ENCODE results near the gene SAPCD1.
A peak's percentile ranks its signal among the peaks of the same experiment; 100 is the strongest.

Gene SAPCD1

DNA sequence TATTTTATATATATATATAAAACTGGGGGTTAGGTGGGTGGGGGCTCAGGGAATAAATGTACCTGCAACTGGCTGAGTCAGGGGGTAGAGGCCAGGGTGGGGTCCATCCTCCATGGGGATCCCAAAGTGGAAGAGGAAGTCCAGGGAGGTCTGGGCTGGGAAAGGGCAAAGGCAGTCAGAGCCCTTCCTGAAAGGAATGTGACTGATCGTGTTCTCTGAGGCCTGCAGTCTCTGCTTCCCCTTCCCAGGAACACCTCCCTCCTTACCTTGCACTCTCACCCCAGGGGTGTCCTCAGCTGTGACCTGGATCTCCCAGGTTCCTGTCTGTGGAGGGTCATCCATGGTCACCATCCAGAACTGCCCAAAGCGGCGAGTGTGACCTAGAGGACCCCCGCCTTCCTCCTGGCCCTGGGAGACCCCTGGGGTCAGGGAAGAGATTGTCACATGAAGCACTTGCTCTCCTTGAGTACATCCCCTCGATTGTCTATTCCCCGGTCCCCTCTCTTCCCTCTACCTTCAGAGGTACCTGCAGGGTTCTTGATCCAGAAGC, 4.7 kb downstream of the SAPCD1 start:
- H3K36me3 Mint-ChIP-seq (ENCODE audit: insufficient read depth): peaks cover 9% of the 10 kb centered on the region
- DNase-seq (ENCODE audit: low spot score in 2 of 2) (no peak), ATAC-seq (replicated peaks; ENCODE audit: extremely low read depth, poor library complexity, severe bottlenecking) (no peak)
- H3K27ac Mint-ChIP-seq (ENCODE audit: low read depth): no peak overlapping the region
- H3K4me1 Mint-ChIP-seq: peaks cover 18% of the 10 kb centered on the region
- no peaks in the 10 kb centered on the region for H3K27me3 Mint-ChIP-seq
- no peaks in the 10 kb centered on the region for H3K9me3 Mint-ChIP-seq
- H3K4me3 Mint-ChIP-seq: no peak overlapping the region

DNA sequence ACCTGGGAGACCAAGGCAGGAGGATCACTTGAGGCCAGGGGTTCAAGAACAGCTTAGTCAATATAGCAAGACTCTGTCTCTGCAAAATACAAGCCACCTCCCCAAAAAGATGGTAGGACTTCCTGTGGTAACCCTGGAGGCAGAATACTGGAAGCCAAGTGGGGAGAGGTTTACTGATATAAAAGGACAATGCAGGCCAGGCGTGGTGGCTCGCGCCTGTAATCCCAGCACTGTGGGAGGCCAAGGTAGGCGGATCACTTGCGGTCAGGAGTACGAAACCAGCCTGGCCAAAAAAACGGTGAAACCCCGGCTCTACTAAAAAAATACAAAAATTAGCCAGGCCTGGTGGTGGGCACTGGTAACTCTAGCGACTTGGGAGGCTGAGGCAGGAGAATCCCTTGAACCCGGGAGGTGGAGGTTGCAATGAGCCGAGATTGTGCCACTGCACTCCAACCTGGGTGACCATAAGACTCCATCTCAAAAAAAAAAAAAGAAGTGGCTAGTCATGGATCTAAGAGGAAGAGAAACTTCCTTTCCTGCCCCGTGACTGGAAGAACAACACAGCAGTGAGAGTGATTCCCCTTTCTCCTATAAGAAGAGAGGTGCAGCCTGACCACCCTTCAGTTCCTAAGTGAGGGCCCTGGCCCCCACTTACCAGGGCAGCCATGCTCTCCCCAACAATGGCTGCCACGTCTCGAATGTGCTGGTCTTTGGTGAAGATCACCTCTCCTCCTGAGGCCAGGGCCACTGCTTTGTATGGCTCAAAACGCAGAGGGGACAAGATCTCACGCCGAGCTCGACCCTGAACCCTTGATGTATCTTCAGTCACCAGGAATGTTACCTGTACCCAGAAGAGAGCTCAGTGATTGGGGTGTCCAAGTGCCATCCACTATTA, 6.2 kb downstream of the SAPCD1 start:
- DNase-seq (ENCODE audit: low spot score in 2 of 2) (no peak), ATAC-seq (replicated peaks; ENCODE audit: extremely low read depth, poor library complexity, severe bottlenecking) (no peak)
- Mint-ChIP-seq H3K4me1 (peaks cover 28% of the 10 kb centered on the region), H3K9me3 (no peaks in the 10 kb centered on the region), H3K36me3 (ENCODE audit: insufficient read depth) (peaks cover 7% of the 10 kb centered on the region), H3K4me3 (no peak overlapping the region), H3K27ac (ENCODE audit: low read depth) (no peak overlapping the region), H3K27me3 (no peaks in the 10 kb centered on the region)

DNA sequence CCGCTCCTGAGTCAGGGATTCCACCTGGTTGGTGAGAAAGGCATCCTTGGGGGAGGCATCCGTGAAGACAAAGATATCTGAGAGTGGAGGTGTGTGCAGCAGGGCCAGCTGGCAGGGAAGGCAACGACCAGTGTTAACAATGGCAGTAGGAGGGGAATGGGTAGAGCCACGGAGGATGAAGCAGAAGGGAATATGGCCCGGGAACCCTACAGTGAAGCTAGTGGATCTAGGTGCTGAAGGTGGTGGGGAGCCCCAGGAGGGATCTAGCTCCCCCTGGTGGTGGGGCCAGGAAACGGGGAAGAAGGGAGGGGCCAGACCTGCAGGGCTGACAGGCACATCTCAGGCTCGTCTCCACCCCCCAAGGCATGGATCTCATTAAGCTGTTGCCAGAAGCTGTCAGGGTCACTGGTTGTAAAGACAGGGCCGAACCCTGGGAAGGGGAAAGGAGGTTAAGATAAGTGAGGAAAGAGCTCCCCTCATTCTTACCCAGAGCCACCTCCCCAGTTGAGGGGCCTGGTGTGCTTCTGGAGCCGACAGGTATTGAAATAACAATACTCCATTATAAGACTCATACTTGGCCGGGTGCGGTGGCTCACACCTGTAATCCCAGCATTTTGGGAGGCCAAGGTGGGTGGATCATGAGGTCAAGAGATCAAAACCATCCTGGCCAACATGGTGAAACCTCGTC, 7.4 kb downstream of the SAPCD1 start:
- Mint-ChIP-seq H3K4me3 (no peak overlapping the region), H3K4me1 (peaks cover 28% of the 10 kb centered on the region), H3K27ac (ENCODE audit: low read depth) (peak overlapping the region; percentile 52), H3K27me3 (no peaks in the 10 kb centered on the region), H3K9me3 (no peaks in the 10 kb centered on the region), H3K36me3 (ENCODE audit: insufficient read depth) (peaks cover 5% of the 10 kb centered on the region)
- DNase-seq (ENCODE audit: low spot score in 2 of 2) (peak; percentile 75 to 77), ATAC-seq (replicated peaks; ENCODE audit: extremely low read depth, poor library complexity, severe bottlenecking) (peak; percentile 70)

DNA sequence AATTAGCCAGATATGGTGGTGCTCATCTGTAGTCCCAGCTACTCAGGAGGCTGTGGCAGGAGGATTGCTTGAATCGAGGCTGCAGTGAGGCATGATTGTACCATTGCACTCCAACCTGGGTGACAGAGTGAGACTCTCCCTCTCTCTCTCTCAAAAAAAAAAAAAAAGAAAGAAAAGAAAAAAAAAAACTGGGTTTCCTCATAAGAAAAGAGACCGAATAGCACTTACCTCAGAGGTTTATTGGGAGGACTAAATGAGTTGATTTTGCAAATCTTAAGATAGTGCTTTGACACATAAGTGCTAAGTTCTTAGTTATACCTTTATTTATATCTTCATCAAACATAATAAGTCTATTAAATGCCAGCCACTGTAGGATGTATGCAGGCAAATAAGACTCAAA, 8.4 kb downstream of the SAPCD1 start:
- Mint-ChIP-seq H3K27me3 (no peaks in the 10 kb centered on the region), H3K9me3 (no peaks in the 10 kb centered on the region), H3K4me3 (peak overlapping the region; percentile 7), H3K36me3 (ENCODE audit: insufficient read depth) (peaks cover 2% of the 10 kb centered on the region), H3K4me1 (peaks cover 29% of the 10 kb centered on the region), H3K27ac (ENCODE audit: low read depth) (no peak overlapping the region)
- DNase-seq (ENCODE audit: low spot score in 2 of 2) (no peak), ATAC-seq (replicated peaks; ENCODE audit: extremely low read depth, poor library complexity, severe bottlenecking) (no peak)

DNA sequence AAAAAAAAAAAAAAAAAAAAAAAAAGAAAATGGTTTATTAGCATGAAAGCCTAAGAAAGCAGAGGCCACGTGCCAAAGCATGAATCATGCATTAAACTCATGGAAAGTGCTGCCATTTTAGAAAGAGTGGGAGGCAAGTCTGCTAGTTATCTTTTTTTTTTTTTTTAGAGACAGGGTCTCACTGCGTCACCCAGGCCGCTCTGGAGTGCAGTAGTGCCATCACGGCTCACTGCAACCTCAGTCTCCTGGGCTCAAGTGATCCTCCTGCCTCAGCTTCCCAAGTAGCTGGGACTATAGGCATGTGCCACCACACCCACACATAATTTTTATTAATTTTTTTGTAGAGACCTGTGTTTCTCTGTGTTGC, 9.5 kb downstream of the SAPCD1 start:
- Mint-ChIP-seq H3K27me3 (no peaks in the 10 kb centered on the region), H3K27ac (ENCODE audit: low read depth) (no peak overlapping the region), H3K36me3 (ENCODE audit: insufficient read depth) (peaks cover 2% of the 10 kb centered on the region), H3K4me1 (peaks cover 39% of the 10 kb centered on the region), H3K9me3 (no peaks in the 10 kb centered on the region), H3K4me3 (peak overlapping the region; percentile 49)
- ATAC-seq (replicated peaks; ENCODE audit: extremely low read depth, poor library complexity, severe bottlenecking) (no peak), DNase-seq (ENCODE audit: low spot score in 2 of 2) (no peak)

DNA sequence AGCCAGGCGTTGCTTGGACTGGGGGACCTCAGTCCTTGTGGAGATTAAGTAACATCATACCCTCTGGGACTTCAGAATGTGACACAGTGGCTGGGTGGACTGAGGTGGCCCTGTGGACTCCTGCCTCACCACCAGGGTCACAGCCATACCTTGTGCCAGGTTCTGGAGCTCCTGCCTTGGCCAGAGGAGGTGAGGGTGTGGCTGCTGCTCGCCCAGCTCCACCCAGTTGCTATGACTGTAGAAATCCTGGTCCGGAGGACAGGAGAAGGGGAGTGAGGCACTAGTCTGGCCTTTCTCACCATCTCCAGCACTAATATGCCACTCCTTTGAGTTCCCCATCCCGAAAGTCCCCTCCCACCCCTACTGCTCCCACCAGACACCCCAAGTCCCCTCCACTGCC, 12.7 kb downstream of the SAPCD1 start:
- peaks cover 41% of the 10 kb centered on the region for H3K4me1 Mint-ChIP-seq

DNA sequence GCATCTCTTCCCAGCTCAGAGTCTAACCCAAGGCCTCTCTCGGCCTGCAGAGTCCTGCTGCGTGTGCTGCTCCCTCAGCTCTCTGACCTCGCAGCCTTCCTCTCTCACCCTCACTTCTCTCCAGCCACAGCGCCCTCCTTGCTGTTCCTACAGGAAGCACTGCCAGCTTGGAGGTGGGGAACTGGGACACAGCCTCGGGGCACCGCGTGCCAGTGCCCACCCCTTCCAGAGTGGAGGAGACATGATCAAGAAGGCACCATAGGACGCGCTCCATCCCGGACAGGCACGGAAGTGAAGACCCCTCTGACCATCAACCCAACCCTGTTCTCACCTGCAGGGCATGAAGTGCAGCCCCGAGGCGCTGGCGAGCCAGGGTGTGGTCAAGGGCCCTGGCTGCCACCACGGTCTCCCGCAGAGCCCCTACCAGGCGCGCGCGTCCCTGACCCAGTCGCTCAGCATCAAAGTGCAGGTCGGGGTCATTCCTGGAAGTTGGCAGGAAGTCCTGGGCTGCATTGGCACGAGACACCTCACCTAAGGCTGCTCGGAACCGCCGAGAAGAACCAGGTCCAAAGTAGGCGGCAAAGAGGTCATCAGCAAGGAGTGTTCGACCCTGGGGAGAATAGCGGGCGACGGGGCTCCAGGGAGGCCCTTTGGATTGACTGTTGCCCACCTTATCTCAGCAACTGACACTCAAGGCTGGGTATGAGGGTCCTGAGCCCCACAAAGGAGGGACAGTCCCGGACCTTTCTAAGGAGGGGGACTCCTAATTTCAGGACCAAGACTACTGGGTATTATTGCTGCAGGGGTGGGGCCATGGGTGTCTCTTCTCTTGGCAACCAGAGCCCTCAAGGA, 13.4 kb downstream of the SAPCD1 start:
- Mint-ChIP-seq H3K4me3 (peak overlapping the region; percentile 63), H3K27me3 (no peaks in the 10 kb centered on the region), H3K9me3 (no peaks in the 10 kb centered on the region), H3K36me3 (ENCODE audit: insufficient read depth) (peaks cover 6% of the 10 kb centered on the region), H3K27ac (ENCODE audit: low read depth) (peak overlapping the region; percentile 78), H3K4me1 (peaks cover 41% of the 10 kb centered on the region)
- ATAC-seq (replicated peaks; ENCODE audit: extremely low read depth, poor library complexity, severe bottlenecking): no peak
- DNase-seq (ENCODE audit: low spot score in 2 of 2): no peak

More for the DNA sequence above, 12.7 kb downstream of the SAPCD1 start:
- peak overlapping the region; percentile 11 for H3K4me3 Mint-ChIP-seq
- no peak overlapping the region for H3K27ac Mint-ChIP-seq (ENCODE audit: low read depth)
- no peaks in the 10 kb centered on the region for H3K27me3 Mint-ChIP-seq
- peaks cover 6% of the 10 kb centered on the region for H3K36me3 Mint-ChIP-seq (ENCODE audit: insufficient read depth)
- DNase-seq (ENCODE audit: low spot score in 2 of 2): no peak
- no peaks in the 10 kb centered on the region for H3K9me3 Mint-ChIP-seq
- ATAC-seq (replicated peaks; ENCODE audit: extremely low read depth, poor library complexity, severe bottlenecking): no peak

DNA sequence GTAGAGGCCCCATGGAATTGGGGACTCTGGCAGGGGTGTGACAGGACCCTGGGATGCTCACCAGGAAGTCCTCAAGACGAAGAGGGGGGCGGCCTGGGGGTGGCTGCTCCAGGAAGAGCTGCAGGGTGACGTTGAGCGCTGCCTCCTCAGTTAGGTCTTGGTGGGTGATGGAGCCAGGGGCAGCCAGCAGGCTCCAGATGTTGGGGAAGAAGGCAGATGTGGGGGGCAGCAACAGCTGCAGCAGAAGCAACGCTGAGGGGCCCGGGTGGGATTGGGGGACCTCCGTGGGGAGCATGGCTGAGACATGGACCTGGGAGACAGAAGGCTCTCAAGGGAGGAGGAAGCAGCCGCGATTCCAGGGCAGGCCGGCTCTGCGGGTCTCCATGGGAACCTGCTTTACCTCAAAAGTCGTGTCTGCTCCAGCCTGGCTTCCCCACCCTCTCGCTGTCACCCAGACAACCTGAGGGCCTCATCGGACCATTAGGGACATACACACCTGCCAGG, 14.1 kb downstream of the SAPCD1 start:
- Mint-ChIP-seq H3K27me3 (no peaks in the 10 kb centered on the region), H3K36me3 (ENCODE audit: insufficient read depth) (peaks cover 6% of the 10 kb centered on the region), H3K4me3 (peak overlapping the region; percentile 63), H3K9me3 (no peaks in the 10 kb centered on the region), H3K27ac (ENCODE audit: low read depth) (peak overlapping the region; percentile 78), H3K4me1 (peaks cover 35% of the 10 kb centered on the region)
- DNase-seq (ENCODE audit: low spot score in 2 of 2) (no peak), ATAC-seq (replicated peaks; ENCODE audit: extremely low read depth, poor library complexity, severe bottlenecking) (no peak)

DNA sequence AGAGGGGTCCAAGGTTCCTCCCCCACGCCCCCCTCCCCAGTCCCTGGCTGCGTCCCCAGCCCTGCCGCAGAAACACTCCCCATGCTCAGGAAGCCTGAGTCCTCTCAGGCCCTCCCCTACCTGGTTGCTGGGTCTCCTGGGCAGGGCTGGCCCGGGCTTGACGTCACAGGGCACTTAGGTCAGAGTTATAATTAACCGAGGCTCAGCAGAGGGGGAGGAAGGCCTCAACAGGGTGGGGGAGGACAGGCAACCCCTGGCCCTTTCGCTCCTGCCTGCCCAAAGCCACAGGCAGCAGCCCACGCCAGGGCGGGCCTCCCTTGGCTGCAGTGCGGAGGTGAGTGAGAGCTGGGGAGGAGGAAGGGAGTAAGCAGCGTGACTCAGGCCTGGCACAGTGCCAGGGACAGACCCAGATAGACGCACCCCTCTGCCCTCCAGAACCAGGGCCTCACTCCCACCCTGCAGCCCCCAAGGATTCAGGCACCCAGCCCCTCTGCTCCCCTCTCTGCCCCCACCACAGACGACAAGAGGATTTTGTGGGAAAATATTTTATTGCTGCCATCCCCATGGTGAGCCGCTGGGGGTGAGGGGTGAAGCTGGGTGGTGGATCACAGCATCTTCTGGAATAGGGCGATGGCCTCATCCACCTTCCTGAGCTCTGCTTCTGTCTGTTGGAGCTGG, 14.7 kb downstream of the SAPCD1 start, which contains the start of gene VWA7:
TSS of gene VWA7 (minus strand) at position 340 of the 678 bp plus-strand sequence. CDS start 549 bp downstream, outside the sequence.
- Mint-ChIP-seq H3K27ac (ENCODE audit: low read depth) (peak within 1 kb of the TSS; percentile 78), H3K4me1 (peaks cover 34% of the 10 kb centered on the region), H3K36me3 (ENCODE audit: insufficient read depth) (peaks cover 6% of the 10 kb centered on the region), H3K4me3 (peak within 1 kb of the TSS; percentile 63), H3K9me3 (no peaks in the 10 kb centered on the region), H3K27me3 (no peaks in the 10 kb centered on the region)
- DNase-seq (ENCODE audit: low spot score in 2 of 2) (peak; percentile 31 to 54), ATAC-seq (replicated peaks; ENCODE audit: extremely low read depth, poor library complexity, severe bottlenecking) (peak; percentile 73)

DNA sequence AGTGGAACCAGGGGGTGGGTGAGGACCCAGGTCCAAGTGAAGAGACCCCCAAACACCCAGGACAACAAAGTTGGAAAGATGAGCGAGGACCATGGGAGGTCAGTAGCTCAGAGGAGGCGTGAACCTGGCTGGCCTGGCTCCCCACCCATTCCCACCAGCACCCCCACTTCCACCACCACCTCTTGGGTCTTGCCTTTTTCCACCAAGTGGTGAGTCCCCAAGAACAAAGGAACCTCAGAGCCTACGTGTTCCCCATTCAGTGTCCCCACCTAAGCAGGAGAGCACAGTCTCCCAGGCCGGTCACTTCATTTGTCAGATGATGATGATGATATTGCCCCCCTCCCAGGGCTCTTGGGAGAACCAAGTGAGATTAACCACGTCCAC, 15.2 kb downstream of the SAPCD1 start:
- no peaks in the 10 kb centered on the region for H3K9me3 Mint-ChIP-seq
- ATAC-seq (replicated peaks; ENCODE audit: extremely low read depth, poor library complexity, severe bottlenecking) (no peak), DNase-seq (ENCODE audit: low spot score in 2 of 2) (no peak)
- peak overlapping the region; percentile 78 for H3K27ac Mint-ChIP-seq (ENCODE audit: low read depth)
- H3K36me3 Mint-ChIP-seq (ENCODE audit: insufficient read depth): peaks cover 8% of the 10 kb centered on the region
- no peaks in the 10 kb centered on the region for H3K27me3 Mint-ChIP-seq
- peaks cover 33% of the 10 kb centered on the region for H3K4me1 Mint-ChIP-seq
- H3K4me3 Mint-ChIP-seq: peak overlapping the region; percentile 14

DNA sequence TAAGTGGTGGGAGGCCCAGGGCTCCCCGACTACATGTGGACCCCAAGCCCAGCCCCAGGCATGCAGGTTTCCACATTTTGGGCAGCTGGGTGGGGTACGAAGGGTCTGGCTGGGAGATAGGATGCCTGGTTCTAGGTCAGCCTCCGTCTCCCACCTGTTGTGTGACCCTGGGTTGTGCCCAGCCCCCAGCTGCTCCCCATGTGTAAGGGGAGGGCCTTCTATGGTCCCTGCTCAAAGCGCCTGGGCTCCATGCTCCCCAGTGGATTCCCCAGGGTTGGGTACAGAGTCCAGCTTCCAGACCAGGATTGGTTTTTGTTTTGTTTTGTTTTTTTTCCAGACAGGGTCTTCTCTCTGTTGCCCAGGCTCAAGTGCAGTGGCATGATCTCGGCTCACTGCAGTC, 15.7 kb downstream of the SAPCD1 start:
- Mint-ChIP-seq H3K4me3 (no peak overlapping the region), H3K4me1 (peaks cover 27% of the 10 kb centered on the region), H3K27ac (ENCODE audit: low read depth) (no peak overlapping the region), H3K27me3 (no peaks in the 10 kb centered on the region), H3K36me3 (ENCODE audit: insufficient read depth) (peaks cover 13% of the 10 kb centered on the region), H3K9me3 (no peaks in the 10 kb centered on the region)
- DNase-seq (ENCODE audit: low spot score in 2 of 2) (no peak), ATAC-seq (replicated peaks; ENCODE audit: extremely low read depth, poor library complexity, severe bottlenecking) (no peak)
